HG03159 (cell line): ENCODE results near the gene GDAP1L1.
"Not testable (repeated sequence)": the region's sequence is repeated elsewhere in the genome, so short reads cannot be mapped to it uniquely, and the experiment has no call there.

Experiments
- ATAC-seq: cut with Tn5 transposase; IDR thresholded peaks from one replicate; pipeline ENCODE4 v1.9.1; 2021; ENCODE audit warnings: mild to moderate bottlenecking, moderate library complexity; ENCODE audit not compliant: unreplicated experiment

GDAP1L1 gene

GRCh38 chr20:44219170-44219730 lies 27.9 kb upstream of the GDAP1L1 start:
- no peak for ATAC-seq

- ATAC-seq, result no peak
Measured at GRCh38 chr20:44219791-44220190, 27.3 kb upstream of the GDAP1L1 start.

- ATAC-seq, result no peak
Measured at GRCh38 chr20:44221368-44221954, 25.6 kb upstream of the GDAP1L1 start.

GRCh38 chr20:44222027-44222426 lies 25.1 kb upstream of the GDAP1L1 start:
- ATAC-seq, result no peak

GRCh38 chr20:44222633-44223368 lies 24.3 kb upstream of the GDAP1L1 start:
- ATAC-seq, result no peak

GRCh38 chr20:44223721-44224120 lies 23.4 kb upstream of the GDAP1L1 start:
- ATAC-seq, result no peak

GRCh38 chr20:44224637-44225036 lies 22.5 kb upstream of the GDAP1L1 start:
- ATAC-seq, result no peak

- ATAC-seq, result no peak
Measured at GRCh38 chr20:44228465-44229258, 18.4 kb upstream of the GDAP1L1 start.

- ATAC-seq, result no peak
Measured at GRCh38 chr20:44231193-44231592, 15.9 kb upstream of the GDAP1L1 start.

- no peak for ATAC-seq
Measured at GRCh38 chr20:44231713-44232468, 15.2 kb upstream of the GDAP1L1 start.

- not testable (repeated sequence) for ATAC-seq
Measured at GRCh38 chr20:44232469-44232856, 14.6 kb upstream of the GDAP1L1 start.

- ATAC-seq, result no peak
Measured at GRCh38 chr20:44233436-44234016, 13.6 kb upstream of the GDAP1L1 start.

GRCh38 chr20:44234566-44235317 lies 12.4 kb upstream of the GDAP1L1 start:
- no peak for ATAC-seq

GRCh38 chr20:44235702-44236101 lies 11.4 kb upstream of the GDAP1L1 start:
- ATAC-seq, result no peak

GRCh38 chr20:44236840-44237239 lies 10.3 kb upstream of the GDAP1L1 start:
- not testable (repeated sequence) for ATAC-seq

GRCh38 chr20:44241796-44242195 lies 5.3 kb upstream of the GDAP1L1 start:
- ATAC-seq, result no peak

- ATAC-seq, result no peak
Measured at GRCh38 chr20:44245977-44246376, 1.1 kb upstream of the GDAP1L1 start.

- ATAC-seq, result no peak
Measured at GRCh38 chr20:44247586-44248409, 690 bp downstream of the GDAP1L1 start.

GRCh38 chr20:44248410-44248759 lies 1.3 kb downstream of the GDAP1L1 start:
- no peak for ATAC-seq
